Activated T-cell treated with anti-CD3 and anti-CD28 coated beads for 1 hour (primary cell): ENCODE results near the gene SIRT4.
"Not testable (repeated sequence)": the region's sequence is repeated elsewhere in the genome, so short reads cannot be mapped to it uniquely, and the experiment has no call there.

Source experiments
- DNase-seq: peaks from one replicate; pipeline ENCODE4 v3.0.0-alpha.2; 2020; ENCODE audit warnings: low read depth

The SIRT4 gene

GRCh38 chr12:120335447-120335846, 33.3 kb downstream of the SIRT4 start:
- DNase-seq = peak; percentile 8

- not testable (repeated sequence) for DNase-seq
These were observed 34.3 kb downstream of the SIRT4 start for GRCh38 chr12:120336392-120336791.

GRCh38 chr12:120337730-120338129, 35.6 kb downstream of the SIRT4 start:
- no peak for DNase-seq

- no peak for DNase-seq
These were observed 37.1 kb downstream of the SIRT4 start for GRCh38 chr12:120339256-120339655.

GRCh38 chr12:120342175-120343038, 40.3 kb downstream of the SIRT4 start:
- no peak for DNase-seq

- no peak for DNase-seq
These were observed 41.0 kb downstream of the SIRT4 start for GRCh38 chr12:120343039-120343537.

GRCh38 chr12:120343692-120344091, 41.6 kb downstream of the SIRT4 start:
- DNase-seq = no peak

- DNase-seq = no peak
These were observed 43.9 kb downstream of the SIRT4 start for GRCh38 chr12:120346031-120346430.

GRCh38 chr12:120346681-120347080, 44.6 kb downstream of the SIRT4 start:
- no peak for DNase-seq

- no peak for DNase-seq
These were observed 45.6 kb downstream of the SIRT4 start for GRCh38 chr12:120347766-120348165.

- DNase-seq = no peak
These were observed 48.6 kb downstream of the SIRT4 start for GRCh38 chr12:120350576-120351350.

- no peak for DNase-seq
These were observed 50.0 kb downstream of the SIRT4 start for GRCh38 chr12:120352117-120352516.

- no peak for DNase-seq
These were observed 51.0 kb downstream of the SIRT4 start for GRCh38 chr12:120353136-120353535.

- no peak for DNase-seq
These were observed 51.6 kb downstream of the SIRT4 start for GRCh38 chr12:120353556-120354317.

- DNase-seq = peak; percentile 65
These were observed 54.5 kb downstream of the SIRT4 start for GRCh38 chr12:120356567-120357030.

GRCh38 chr12:120357104-120357503, 55.0 kb downstream of the SIRT4 start:
- DNase-seq = no peak

GRCh38 chr12:120358412-120359100, 56.4 kb downstream of the SIRT4 start:
- no peak for DNase-seq

GRCh38 chr12:120359128-120359527, 57.0 kb downstream of the SIRT4 start:
- DNase-seq = no peak

- DNase-seq = no peak
These were observed 59.5 kb downstream of the SIRT4 start for GRCh38 chr12:120361506-120362208.
